Activated gamma-delta T cell treated with Interleukin-2 at 50 U/mL for 16 hours (primary cell): ENCODE measurements around the gene TP53BP2.
"Not testable (repeated sequence)": the region's sequence is repeated elsewhere in the genome, so short reads cannot be mapped to it uniquely, and the experiment has no call there.

ENCODE experiments used
- DNase-seq: peaks from one replicate; pipeline ENCODE4 v3.0.0-alpha.2; 2020

TP53BP2 gene

GRCh38 chr1:223827193-223827663, 18.5 kb downstream of the TP53BP2 start:
- DNase-seq, result no peak

- no peak for DNase-seq
Measured at GRCh38 chr1:223825767-223826748, 19.7 kb downstream of the TP53BP2 start.

- DNase-seq, result no peak
Measured at GRCh38 chr1:223824712-223825111, 21.0 kb downstream of the TP53BP2 start.

- no peak for DNase-seq
Measured at GRCh38 chr1:223824287-223824686, 21.5 kb downstream of the TP53BP2 start.

- no peak for DNase-seq
Measured at GRCh38 chr1:223820971-223821370, 24.8 kb downstream of the TP53BP2 start.

GRCh38 chr1:223820515-223820858, 25.3 kb downstream of the TP53BP2 start:
- no peak for DNase-seq

GRCh38 chr1:223819730-223820514, 25.8 kb downstream of the TP53BP2 start:
- DNase-seq, result no peak

- DNase-seq, result not testable (repeated sequence)
Measured at GRCh38 chr1:223817265-223817664, 28.5 kb downstream of the TP53BP2 start.

GRCh38 chr1:223815865-223816264, 29.9 kb downstream of the TP53BP2 start:
- no peak for DNase-seq

GRCh38 chr1:223815020-223815853, 30.5 kb downstream of the TP53BP2 start:
- no peak for DNase-seq

- no peak for DNase-seq
Measured at GRCh38 chr1:223813645-223814044, 32.1 kb downstream of the TP53BP2 start.

GRCh38 chr1:223811634-223812101, 34.1 kb downstream of the TP53BP2 start:
- no peak for DNase-seq

- no peak for DNase-seq
Measured at GRCh38 chr1:223810586-223810985, 35.2 kb downstream of the TP53BP2 start.

- not testable (repeated sequence) for DNase-seq
Measured at GRCh38 chr1:223809905-223810304, 35.8 kb downstream of the TP53BP2 start.

GRCh38 chr1:223803211-223803610, 42.5 kb downstream of the TP53BP2 start:
- DNase-seq, result no peak

- no peak for DNase-seq
Measured at GRCh38 chr1:223802602-223803001, 43.1 kb downstream of the TP53BP2 start.

GRCh38 chr1:223802032-223802431, 43.7 kb downstream of the TP53BP2 start:
- no peak for DNase-seq

GRCh38 chr1:223796210-223796609, 49.5 kb downstream of the TP53BP2 start:
- DNase-seq, result no peak

GRCh38 chr1:223794136-223794880, 51.4 kb downstream of the TP53BP2 start:
- no peak for DNase-seq

- no peak for DNase-seq
Measured at GRCh38 chr1:223793716-223794115, 52.0 kb downstream of the TP53BP2 start.

- DNase-seq, result no peak
Measured at GRCh38 chr1:223792046-223792445, 53.7 kb downstream of the TP53BP2 start.
